Measurements from ENCODE around the gene ATP6V1G2. TPM values are rescaled to one million over a fixed set of nuclear protein-coding genes. Genes with fewer than 3 reads are reported as not detected.
"Not testable (repeated sequence)": the region's sequence is repeated elsewhere in the genome, so short reads cannot be mapped to it uniquely, and the experiment has no call there.

ATP6V1G2 gene
- total RNA-seq, 4 donors from 2014 or later, result 0.21 to 2.1 TPM; not detected in 2

- WGBS, 2 donors, result 60 to 73% methylated on average over 3 of the region's 3 CpGs
- no peaks in the 10 kb centered on the region for H3K9me3 ChIP-seq
- no peaks in the 10 kb centered on the region for H3K4me1 ChIP-seq
- H3K36me3 ChIP-seq, result no peaks in the 10 kb centered on the region
- DNase-seq, result no peak
- intact Hi-C loops (cut with DNase I), result no loop called here
- H3K4me3 ChIP-seq, result no peak overlapping the region
- H3K27me3 ChIP-seq, result no peaks in the 10 kb centered on the region
- H3K27ac ChIP-seq, result no peak overlapping the region
- TF ChIP-seq CTCF (IDR thresholded peaks at IDR 0.05) (no peak), POLR2A (IDR thresholded peaks at IDR 0.05) (no peak)
Measured at GRCh38 chr6:31521835-31522234, 24.6 kb downstream of the ATP6V1G2 start.

GRCh38 chr6:31513456-31514165 is 32.8 kb downstream of the ATP6V1G2 start:
- WGBS, 2 donors, result 78 to 88% methylated on average over 3 to 4 of the region's 5 CpGs
- intact Hi-C loops (cut with DNase I), result no loop called here
- no peak overlapping the region for H3K4me3 ChIP-seq

GRCh38 chr6:31510007-31510406 is 36.4 kb downstream of the ATP6V1G2 start:
- no peaks in the 10 kb centered on the region for H3K27me3 ChIP-seq
- WGBS, 2 donors, result 68 to 74% methylated on average over 4 of the region's 4 CpGs
- no peak for DNase-seq
- no peak for TF ChIP-seq CTCF (IDR thresholded peaks at IDR 0.05)
- TF ChIP-seq POLR2A (IDR thresholded peaks at IDR 0.05), result no peak
- H3K36me3 ChIP-seq, result peaks cover 0 to 39% (median 0%) of the 10 kb centered on the region in 3 donors
- no peaks in the 10 kb centered on the region for H3K9me3 ChIP-seq
- H3K4me3 ChIP-seq, result no peak overlapping the region
- intact Hi-C loops (cut with DNase I), result no loop called here
- no peaks in the 10 kb centered on the region for H3K4me1 ChIP-seq
- H3K27ac ChIP-seq, result no peak overlapping the region

More at GRCh38 chr6:31513456-31514165, 32.8 kb downstream of the ATP6V1G2 start:
- Histone ChIP-seq H3K36me3 (peaks cover 0 to 15% (median 0%) of the 10 kb centered on the region in 3 donors), H3K27ac (no peak overlapping the region), H3K27me3 (no peaks in the 10 kb centered on the region), H3K9me3 (no peaks in the 10 kb centered on the region), H3K4me1 (no peaks in the 10 kb centered on the region)
- TF ChIP-seq CTCF (IDR thresholded peaks at IDR 0.05) (no peak), POLR2A (IDR thresholded peaks at IDR 0.05) (no peak)
- no peak for DNase-seq

GRCh38 chr6:31509036-31509435 is 37.4 kb downstream of the ATP6V1G2 start:
- H3K27me3 ChIP-seq; H3K9me3 ChIP-seq; H3K27ac ChIP-seq; intact Hi-C loops (cut with DNase I); H3K4me1 ChIP-seq; H3K4me3 ChIP-seq; DNase-seq: not testable (repeated sequence)
- WGBS, 2 donors, result 50% methylated on average over 2 of the region's 2 CpGs; no CpG with 5 or more reads in 1 of the 2 donors
- H3K36me3 ChIP-seq, result peaks cover 0 to 39% (median 0%) of the 10 kb centered on the region in 3 donors

- TF ChIP-seq CTCF (IDR thresholded peaks at IDR 0.05) (no peak), POLR2A (IDR thresholded peaks at IDR 0.05) (no peak)
- intact Hi-C loops (cut with DNase I), result no loop called here
- H3K4me1 ChIP-seq, result peaks cover 4 to 17% (median 6%) of the 10 kb centered on the region in 3 donors
Measured at GRCh38 chr6:31502586-31502985, 43.8 kb downstream of the ATP6V1G2 start.

GRCh38 chr6:31499648-31500047 is 46.8 kb downstream of the ATP6V1G2 start:
- intact Hi-C loops (cut with DNase I), result loop anchor here (5.0 kb wide), 1 partner anchor 48 kb away; the partner anchor contains the start of genes ATP6V1G2 and NFKBIL1
- not testable (repeated sequence) for H3K9me3 ChIP-seq, H3K36me3 ChIP-seq, H3K27ac ChIP-seq, DNase-seq, H3K4me3 ChIP-seq
- WGBS, 2 donors, result 90 to 100% methylated on average over 1 of the region's 2 CpGs
- Histone ChIP-seq H3K27me3 (peaks cover 0 to 46% (median 0%) of the 10 kb centered on the region in 4 donors), H3K4me1 (peaks cover 4 to 46% (median 9%) of the 10 kb centered on the region in 3 donors)

More at GRCh38 chr6:31502586-31502985, 43.8 kb downstream of the ATP6V1G2 start:
- Histone ChIP-seq H3K9me3 (no peaks in the 10 kb centered on the region), H3K36me3 (peaks cover 0 to 20% (median 0%) of the 10 kb centered on the region in 3 donors), H3K27ac (no peak overlapping the region), H3K27me3 (peaks cover 0 to 22% (median 0%) of the 10 kb centered on the region in 4 donors), H3K4me3 (no peak overlapping the region)
- no peak for DNase-seq
